Right ventricle myocardium inferior (tissue), 1 donor: ENCODE measurements around the gene RENBP. TPM values are rescaled to one million over a fixed set of nuclear protein-coding genes. Genes with fewer than 3 reads are reported as not detected.

Experiments
- ATAC-seq: fragments of 200-7000 bp; cut with Tn5 transposase; one replicate; pipeline ENCODE4 v1.9.1; 2020; ENCODE audit warnings: mild to moderate bottlenecking, moderate library complexity
- DNase-seq: peaks from one replicate; pipeline ENCODE4 v3.0.0; 2021; ENCODE audit errors: missing footprints
- intact Hi-C: fragments of 100-400 bp; cut with DNase I; formaldehyde crosslinking; loops from one replicate; pipeline ENCODE4 v1.11.0; 2022
- total RNA-seq: library from RNA; stranded (reverse); fragmentation: NEBNext Ultra II Directional; extraction: Animal tissue kit (Norgen Biotek cat#: 25700); gene quantifications from one replicate; pipeline ENCODE4 v1.2.1, GENCODE V29; 2021
- donor health status: DM: no; HTN: yes; CAD: no; lungs with severe emphysema.

The RENBP gene
- total RNA-seq, 1 donor from 2014 or later: 8.8 TPM

DNA sequence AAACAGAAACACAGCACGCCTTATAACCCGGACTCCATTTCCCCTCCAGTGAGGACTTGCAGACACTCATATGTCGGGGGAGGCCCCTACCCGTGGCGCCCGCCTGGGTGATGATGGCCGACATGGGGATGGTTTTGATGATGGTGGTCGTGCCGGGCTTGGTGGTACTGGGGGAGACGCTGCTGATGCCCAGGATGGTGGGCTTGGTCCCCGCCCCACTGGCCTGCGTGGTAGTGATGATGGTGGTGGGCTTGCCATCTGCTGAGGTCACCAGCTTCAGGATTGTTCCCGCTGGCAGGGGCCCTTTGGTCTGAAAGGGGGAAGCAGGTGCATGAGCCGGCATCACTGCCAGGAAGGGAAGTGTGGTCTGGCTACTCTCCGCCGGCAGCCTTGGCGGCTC, 12.8 kb upstream of the RENBP start:
- ATAC-seq: no peak
- intact Hi-C loops: no loop called here
- no peak for DNase-seq

DNA sequence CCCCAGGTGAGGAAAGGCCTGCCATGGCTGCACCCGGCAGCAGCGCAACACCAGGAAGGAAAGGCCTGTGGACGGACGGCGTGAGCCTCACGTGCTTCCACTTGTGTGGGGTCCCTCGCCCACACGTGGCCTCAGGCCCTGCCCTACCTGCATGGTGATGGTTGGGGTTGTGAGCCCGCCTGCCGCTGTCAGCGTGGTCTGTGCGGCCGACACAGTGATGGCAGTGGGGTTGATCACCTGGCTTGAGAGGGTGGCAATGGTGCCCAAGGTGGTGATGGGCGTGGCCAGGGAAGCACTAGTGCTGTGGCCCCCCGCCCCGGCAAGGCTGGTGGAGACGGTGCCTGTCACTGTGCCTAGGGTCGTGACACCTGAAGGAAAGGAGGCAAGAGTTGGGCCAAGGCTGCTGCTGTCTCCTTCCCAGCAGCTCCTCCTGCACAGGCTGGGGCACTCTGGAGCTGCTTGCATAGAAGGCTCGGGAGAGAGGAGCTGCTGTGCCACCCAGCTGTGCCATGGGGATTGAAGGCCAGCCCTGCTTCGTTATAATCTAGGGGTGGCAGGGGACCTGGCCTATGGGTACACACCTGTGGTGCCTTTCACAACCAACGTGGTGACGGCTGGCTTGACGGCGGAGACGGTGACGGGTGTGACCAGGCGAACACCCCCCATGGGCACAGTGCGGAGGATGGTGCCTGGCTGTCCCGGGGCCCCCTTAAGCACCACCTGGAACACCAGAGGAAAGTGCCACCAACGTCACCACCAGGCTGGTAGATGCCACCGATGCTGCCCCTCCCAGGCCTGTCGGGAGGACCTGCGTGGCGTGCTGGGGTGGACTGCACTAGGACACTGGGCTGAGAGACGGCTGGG, 11.8 kb upstream of the RENBP start:
- no peak for DNase-seq
- no peak for ATAC-seq
- intact Hi-C loops: no loop called here

- ATAC-seq (no peak), DNase-seq (no peak)
- intact Hi-C loops: no loop called here
These were observed 10.8 kb upstream of the RENBP start for GRCh38 chrX:153955228-153955732.

DNA sequence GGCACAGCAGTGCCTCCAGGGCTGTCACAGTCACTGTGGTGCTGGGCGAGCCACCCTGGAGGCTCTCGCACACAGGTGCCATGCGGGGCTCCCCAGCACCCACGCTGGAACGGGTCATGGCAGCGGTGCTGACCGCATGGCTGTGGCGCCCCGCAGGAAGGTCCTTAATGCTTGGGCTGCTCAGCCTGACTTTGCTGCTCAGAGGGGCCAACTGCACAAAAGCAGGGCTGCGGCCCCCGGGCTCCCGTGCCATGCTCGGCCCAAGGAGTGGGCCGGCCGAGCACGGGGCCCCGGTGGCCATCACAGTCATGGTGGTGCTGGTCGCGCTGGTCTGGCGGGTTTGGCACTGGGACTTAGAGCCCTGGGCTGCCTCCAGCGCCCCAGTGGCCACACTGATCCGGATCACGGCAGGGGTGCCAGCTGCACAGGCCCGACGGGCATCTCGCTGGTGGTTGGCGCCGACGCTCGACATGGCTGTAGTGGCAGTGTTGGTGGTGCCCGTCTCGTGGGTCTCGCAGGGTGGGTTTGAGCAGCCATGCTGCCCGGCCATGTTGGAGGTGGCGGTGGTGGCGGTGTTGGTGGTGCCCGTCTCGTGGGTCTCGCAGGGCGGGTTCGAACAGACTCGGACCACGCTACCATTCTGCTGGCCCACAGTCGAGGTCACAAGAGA, 10.2 kb upstream of the RENBP start:
- no peak for ATAC-seq
- intact Hi-C loops: no loop called here
- no peak for DNase-seq

DNA sequence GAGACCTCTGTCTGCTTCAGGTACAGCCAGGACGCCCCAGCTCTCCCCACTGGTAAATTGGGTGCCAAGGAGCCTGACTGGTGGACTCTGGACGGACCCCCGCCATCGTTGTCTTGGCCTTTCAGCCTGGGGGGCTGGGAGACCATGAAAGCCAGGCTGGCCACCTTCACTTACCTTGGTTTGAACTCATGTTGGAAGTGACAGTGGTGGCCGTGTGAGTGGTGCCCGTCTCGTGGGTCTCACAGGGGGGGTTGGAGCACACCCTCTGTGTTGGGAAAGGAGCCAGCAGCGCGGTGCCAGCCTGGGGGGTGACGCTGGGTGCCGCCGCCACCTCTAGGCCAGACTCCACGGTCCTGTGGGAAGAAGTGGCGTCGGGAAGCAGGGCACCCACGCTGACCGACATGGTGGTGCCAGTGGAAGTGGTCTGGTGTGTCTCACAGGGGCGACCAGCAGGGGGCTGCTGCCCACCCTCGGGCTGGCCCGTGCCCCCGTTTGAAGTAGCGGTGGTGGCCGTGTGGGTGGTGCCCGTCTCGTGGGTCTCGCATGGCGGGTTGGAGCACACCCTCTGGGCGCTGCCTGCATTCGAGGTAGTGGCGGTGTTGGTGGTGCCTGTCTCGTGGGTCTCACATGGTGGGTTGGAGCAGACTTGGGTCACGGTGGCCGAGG, 9.6 kb upstream of the RENBP start:
- no peak for DNase-seq
- no peak for ATAC-seq
- intact Hi-C loops: loop anchor here (1.0 kb wide), 1 partner anchor 190 kb away; the partner anchor contains the start of gene PLXNB3

GRCh38 chrX:153953342-153953830, 8.9 kb upstream of the RENBP start:
- DNase-seq: peak; percentile 82
- ATAC-seq: peak; percentile 69
- intact Hi-C loops: loop anchor here (1.0 kb wide), 1 partner anchor 189 kb away; the partner anchor contains the start of gene PLXNB3

DNA sequence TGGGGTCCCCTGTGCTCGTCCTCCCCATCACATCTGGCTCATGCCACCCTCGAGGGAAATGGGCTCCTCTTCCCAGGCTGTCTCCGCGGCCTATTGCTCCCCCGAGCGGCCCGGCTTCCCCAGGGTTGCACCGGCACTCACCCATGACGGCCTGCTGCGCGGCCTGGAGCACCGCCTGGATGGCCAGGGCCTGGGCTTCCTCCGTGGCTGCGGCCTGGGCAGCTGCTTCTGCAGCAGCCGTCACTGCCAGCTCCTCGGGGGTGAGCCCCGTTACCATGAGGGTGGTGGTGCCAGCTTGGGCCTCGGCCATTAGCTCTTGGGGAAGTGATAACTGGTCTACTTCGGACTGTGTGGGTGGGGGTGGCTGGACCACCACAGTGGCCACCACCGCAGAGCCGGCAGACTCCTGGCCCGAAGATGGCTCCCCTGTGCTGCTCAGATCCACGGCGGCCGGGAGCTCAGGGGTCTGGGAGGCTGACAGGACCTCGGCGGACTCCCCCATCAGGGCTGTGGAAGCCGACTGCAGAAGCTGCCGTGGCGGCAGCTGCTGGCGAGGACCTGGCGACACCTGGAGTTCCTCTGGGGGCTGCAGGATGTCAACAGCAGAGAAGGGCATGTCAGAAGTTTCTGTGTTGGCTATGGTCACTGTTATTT, 8.1 kb upstream of the RENBP start:
- ATAC-seq: no peak
- DNase-seq: no peak
- intact Hi-C loops: loop anchor here (1.0 kb wide), 1 partner anchor 188 kb away; the partner anchor contains the start of gene PLXNB3

- intact Hi-C loops: no loop called here
- no peak for DNase-seq
- no peak for ATAC-seq
These were observed 7.4 kb upstream of the RENBP start for GRCh38 chrX:153951683-153952372.

DNA sequence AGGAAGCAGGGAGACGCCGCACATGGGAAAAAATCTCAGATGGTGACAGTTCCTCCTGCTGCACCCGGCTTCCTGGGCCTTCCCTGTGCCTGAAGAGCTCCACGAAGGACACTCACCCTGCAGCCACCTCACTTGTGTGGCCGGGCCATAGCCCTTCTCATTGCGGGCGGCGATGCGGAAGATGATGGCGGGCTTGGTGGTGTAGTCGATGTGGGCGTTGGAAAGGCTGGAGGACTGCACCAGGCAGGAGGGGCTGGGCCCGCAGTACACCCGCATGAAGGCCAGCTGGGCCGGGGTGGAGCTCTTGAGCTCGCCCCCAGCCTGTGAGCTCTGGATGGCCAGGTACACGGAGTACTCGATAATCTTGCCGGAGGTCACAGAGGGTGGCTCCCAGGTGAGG, 5.7 kb upstream of the RENBP start:
- ATAC-seq: no peak
- DNase-seq: peak; percentile 9
- intact Hi-C loops: no loop called here

GRCh38 chrX:153948847-153949805, 4.7 kb upstream of the RENBP start:
- intact Hi-C loops: no loop called here
- DNase-seq: no peak
- ATAC-seq: no peak

- intact Hi-C loops: no loop called here
- DNase-seq (no peak), ATAC-seq (no peak)
These were observed 3.6 kb upstream of the RENBP start for GRCh38 chrX:153948002-153948466.

DNA sequence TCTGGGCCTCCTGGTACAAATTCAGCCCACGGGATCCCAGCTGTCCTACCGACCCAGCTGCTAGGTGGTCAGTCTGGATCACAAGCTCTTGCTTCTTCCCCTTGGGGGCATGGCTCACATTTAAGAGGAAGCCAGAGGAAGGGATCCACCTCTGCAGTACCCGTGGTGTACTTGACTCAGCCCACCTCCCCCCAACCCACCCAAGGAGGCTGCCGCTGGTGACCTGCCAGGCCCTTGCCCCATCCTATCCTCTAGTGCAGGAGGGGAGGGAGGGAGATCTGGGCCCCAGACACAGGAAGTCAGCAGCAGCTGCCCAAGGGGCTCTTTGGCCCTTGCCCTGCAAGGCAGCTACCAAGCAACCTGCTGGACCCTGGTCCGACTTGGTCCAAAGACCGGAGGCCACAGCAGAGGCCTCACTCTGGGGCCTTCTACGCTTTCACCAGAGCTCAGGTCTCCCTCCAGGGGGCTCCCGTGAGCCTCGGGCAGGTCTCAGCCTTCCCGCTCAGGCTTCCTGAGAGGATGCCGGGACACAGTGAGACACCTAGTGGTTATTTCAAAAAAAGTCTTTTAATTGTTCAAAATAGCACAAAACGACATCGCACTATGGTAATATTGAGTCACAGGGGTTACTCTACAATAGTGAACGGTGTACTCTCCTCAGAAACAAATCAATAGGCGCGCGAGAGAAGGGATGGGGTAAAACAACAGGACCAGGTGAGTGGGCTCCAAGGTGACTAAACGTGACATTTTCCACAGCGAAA, 2.7 kb upstream of the RENBP start:
- intact Hi-C loops: no loop called here
- DNase-seq (peak; percentile 84), ATAC-seq (peak; percentile 77)

GRCh38 chrX:153945956-153946943, 1.8 kb upstream of the RENBP start:
- DNase-seq: peak; percentile 45
- ATAC-seq: no peak
- intact Hi-C loops: no loop called here

- ATAC-seq: peak; percentile 15
- intact Hi-C loops: no loop called here
- DNase-seq: no peak
These were observed 332 bp upstream of the RENBP start for GRCh38 chrX:153944800-153945150.
